ENCODE results near the gene CCDC63. TPM values are rescaled to one million over a fixed set of nuclear protein-coding genes. Genes with fewer than 3 reads are reported as not detected.

CCDC63 gene
- total RNA-seq, 2 experiments from 2014 or later: not detected

DNA sequence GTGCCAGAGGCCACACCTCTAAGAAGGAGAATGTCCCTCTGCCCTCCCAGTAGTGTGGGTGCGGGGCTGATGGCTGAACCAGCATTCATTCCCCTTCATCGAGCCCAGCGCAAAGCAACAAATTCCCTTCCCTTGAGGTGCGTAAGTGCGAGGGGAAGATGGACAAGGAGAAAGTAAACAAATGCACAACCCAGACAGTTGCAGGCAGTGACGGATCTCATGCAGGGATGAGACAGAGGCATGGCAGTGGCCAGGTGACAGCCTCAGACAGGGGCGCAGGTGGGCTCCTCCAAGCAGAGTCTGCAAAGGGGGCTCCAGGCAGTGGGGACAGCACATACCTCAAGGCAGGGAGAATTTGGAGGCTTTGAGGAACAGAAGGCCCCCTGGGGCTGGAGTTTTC, 75.9 kb downstream of the CCDC63 start:
- no peaks in the 10 kb centered on the region for H3K9me3 Mint-ChIP-seq
- H3K27ac Mint-ChIP-seq: no peak overlapping the region
- H3K27me3 Mint-ChIP-seq: peaks cover 7% of the 10 kb centered on the region
- DNase-seq: no peak
- no peaks in the 10 kb centered on the region for H3K4me1 Mint-ChIP-seq
- no peaks in the 10 kb centered on the region for H3K36me3 Mint-ChIP-seq (ENCODE audit: low read depth)
- no peak overlapping the region for H3K4me3 Mint-ChIP-seq
- CTCF ChIA-PET: no interaction called here
- POLR2A ChIA-PET: no interaction called here

DNA sequence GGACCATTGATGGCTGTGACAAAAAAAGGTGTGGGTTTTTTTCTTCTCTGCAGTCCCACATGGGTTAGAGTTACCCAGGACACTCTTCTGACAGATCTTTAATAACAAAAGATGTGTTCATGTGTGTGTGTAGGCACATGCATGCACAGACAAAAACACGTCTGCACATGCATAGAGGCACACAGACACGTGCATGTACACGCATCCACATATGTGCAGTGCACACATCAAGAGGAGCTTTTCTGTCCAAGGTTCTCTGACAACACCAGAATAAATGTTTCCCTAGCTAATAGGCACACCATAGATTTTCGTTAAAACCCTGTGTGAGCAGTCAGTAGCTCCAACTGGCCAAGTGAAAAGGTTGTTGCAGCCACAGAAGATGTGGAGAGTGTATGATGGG, 76.4 kb downstream of the CCDC63 start:
- Mint-ChIP-seq H3K27ac (no peak overlapping the region), H3K27me3 (peaks cover 7% of the 10 kb centered on the region), H3K4me3 (no peak overlapping the region), H3K4me1 (no peaks in the 10 kb centered on the region), H3K9me3 (no peaks in the 10 kb centered on the region), H3K36me3 (ENCODE audit: low read depth) (no peaks in the 10 kb centered on the region)
- no peak for DNase-seq
- POLR2A ChIA-PET: no interaction called here
- CTCF ChIA-PET: interaction anchor here (1.2 kb wide), 1 partner anchor 268 kb away, joined by 3 read pairs; no protein-coding TSS in a partner anchor

DNA sequence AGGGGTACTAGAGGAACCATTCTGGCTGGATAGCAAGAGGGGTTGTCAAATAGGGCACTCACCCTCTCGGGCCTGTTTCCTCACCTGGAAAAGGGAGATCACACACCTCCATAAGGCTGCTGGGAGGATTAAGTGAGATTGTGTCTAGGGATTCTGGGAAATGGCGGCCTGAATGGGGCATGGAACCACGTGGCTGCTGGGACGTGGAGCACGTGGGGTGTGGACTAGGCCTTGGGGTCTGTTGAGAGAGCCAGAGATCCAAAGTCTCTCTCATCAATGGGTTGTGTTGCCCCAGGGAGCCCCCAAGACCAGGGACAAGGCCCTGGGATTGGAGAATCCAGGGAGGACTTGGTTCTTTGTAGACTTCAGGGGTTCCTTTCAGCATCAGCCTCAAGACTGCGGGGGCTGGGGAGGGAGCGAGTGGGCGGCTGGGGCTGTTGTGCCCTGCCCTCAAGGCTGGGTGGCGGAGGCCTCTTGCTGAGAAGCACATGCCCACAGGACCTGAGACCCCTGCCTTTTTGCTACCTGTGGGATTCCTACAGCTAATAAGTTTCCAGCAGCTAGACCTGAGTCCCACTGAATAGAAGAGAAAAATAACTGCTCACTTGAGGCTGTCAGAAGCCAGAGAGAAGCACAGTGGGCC, 77.0 kb downstream of the CCDC63 start:
- ChIA-PET CTCF (interaction anchor here (1.2 kb wide), 1 partner anchor 267 kb away, joined by 3 read pairs; no protein-coding TSS in a partner anchor), POLR2A (no interaction called here)
- no peaks in the 10 kb centered on the region for H3K36me3 Mint-ChIP-seq (ENCODE audit: low read depth)

DNA sequence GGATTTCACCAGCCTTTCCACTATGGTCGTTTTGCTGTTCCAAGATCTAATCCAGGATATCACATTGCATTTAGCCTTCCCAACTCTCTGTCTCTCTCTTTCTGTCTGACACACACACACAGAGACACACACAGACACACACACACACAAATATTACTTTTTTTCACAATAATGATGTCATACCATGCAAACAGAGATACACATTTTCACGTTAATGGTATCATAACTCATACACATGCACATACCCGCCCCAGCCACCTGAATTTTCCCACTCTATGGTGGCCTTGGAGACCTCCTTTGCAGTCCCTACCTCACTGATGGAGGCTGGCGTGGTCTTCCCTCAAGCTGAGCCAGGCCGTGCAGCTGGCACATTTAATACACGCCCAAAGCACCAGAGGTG, 80.8 kb downstream of the CCDC63 start:
- Mint-ChIP-seq H3K27ac (no peak overlapping the region), H3K27me3 (peaks cover 7% of the 10 kb centered on the region), H3K4me3 (no peak overlapping the region), H3K36me3 (ENCODE audit: low read depth) (no peaks in the 10 kb centered on the region), H3K9me3 (no peaks in the 10 kb centered on the region), H3K4me1 (no peaks in the 10 kb centered on the region)
- CTCF ChIA-PET: no interaction called here
- no peak for DNase-seq
- POLR2A ChIA-PET: no interaction called here

More for the DNA sequence above, 77.0 kb downstream of the CCDC63 start:
- Mint-ChIP-seq H3K9me3 (no peaks in the 10 kb centered on the region), H3K4me3 (no peak overlapping the region), H3K4me1 (no peaks in the 10 kb centered on the region), H3K27me3 (peaks cover 7% of the 10 kb centered on the region), H3K27ac (no peak overlapping the region)
- no peak for DNase-seq

DNA sequence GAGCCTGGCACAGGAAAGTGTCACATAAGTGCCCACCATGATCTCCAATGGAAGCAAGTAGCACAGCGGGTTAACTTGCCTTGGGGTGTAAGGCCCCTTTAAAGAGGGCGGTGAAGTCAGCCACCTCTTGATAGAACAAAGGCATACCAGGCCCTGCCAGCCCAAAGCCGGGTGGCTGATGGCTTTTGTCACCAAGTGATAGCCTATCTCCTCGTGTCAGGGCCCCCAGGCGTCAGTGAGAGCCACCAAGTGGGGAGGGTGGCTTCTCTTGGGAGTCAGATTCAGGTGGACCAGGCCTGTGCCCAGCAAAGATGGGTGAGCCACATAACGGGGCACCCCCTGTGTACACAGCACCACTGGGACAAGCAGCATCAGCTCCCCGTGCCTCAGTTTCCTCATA, 81.9 kb downstream of the CCDC63 start:
- no peaks in the 10 kb centered on the region for H3K36me3 Mint-ChIP-seq (ENCODE audit: low read depth)
- H3K27me3 Mint-ChIP-seq: peaks cover 7% of the 10 kb centered on the region
- H3K4me1 Mint-ChIP-seq: no peaks in the 10 kb centered on the region
- no peak overlapping the region for H3K4me3 Mint-ChIP-seq
- CTCF ChIA-PET: no interaction called here
- H3K9me3 Mint-ChIP-seq: no peaks in the 10 kb centered on the region
- POLR2A ChIA-PET: no interaction called here
- H3K27ac Mint-ChIP-seq: no peak overlapping the region
- DNase-seq: no peak

DNA sequence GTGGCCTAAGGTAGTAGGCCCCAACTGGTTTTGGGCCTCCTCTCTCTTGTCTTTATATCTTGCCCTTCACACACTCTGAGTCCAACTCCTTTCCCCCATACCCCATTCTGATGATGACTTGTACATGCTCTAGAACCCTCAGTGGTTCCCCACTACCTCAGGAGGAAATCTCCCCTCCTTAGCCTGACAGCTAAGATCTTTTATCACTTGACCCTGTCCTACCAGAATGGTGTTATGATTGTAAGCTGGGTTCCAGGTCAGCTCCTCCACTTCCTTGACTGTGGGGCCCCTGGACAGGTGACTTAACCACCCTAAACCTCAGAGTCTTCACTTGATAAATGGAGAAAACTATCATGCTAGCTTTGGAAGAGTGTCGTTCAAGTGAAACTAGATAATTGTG, 83.0 kb downstream of the CCDC63 start:
- Mint-ChIP-seq H3K27ac (no peak overlapping the region), H3K4me3 (no peak overlapping the region), H3K9me3 (no peaks in the 10 kb centered on the region), H3K36me3 (ENCODE audit: low read depth) (no peaks in the 10 kb centered on the region), H3K4me1 (no peaks in the 10 kb centered on the region), H3K27me3 (peaks cover 7% of the 10 kb centered on the region)
- CTCF ChIA-PET: no interaction called here
- POLR2A ChIA-PET: no interaction called here
- no peak for DNase-seq

DNA sequence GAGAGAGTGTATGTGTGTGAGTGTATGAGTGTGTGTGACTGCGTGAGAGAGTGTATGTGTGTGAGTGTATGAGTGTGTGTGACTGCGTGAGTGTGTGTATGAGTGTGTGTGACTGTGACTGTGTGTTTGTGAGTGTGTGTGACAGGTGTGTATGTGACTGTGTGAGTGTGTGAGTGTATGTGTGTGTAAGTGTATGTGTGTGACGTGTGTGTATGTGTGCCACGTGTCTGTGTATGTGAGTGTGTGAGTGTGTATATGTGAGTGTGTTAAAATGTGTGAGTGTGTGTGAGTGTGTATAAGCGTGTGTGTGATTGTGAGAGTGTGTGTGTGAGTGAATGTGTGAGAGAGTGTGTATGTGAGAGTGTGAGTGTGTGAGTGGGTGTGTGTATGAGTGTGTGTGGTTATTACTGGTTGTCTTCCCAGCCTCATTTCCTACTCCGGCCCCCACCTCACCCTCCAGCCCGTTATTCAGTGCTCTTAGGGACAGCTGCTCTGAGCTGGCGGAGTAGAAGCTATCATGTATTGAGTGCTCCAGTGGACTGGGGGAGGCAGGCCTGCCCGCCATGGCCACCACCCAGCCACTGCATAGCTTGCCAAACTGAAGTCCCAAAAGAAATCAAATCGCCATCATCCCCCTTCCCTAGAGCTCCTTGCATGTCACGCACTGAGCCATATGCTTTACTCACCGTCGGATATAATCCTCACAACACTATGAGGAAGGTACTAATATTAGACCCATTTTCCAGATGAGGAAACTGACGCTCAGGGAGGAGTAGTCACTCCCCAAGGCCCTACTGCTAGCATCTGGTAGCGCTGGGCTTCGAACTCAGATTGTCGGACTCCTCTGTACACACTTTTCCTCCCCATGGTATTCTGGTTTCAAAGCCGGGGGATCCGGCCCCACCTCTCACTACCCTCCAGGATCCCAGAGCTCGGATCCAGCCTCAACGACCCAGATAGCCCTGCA, 83.8 kb downstream of the CCDC63 start:
- H3K9me3 Mint-ChIP-seq: no peaks in the 10 kb centered on the region
- CTCF ChIA-PET: no interaction called here
- no peak for DNase-seq
- H3K4me1 Mint-ChIP-seq: no peaks in the 10 kb centered on the region
- POLR2A ChIA-PET: no interaction called here
- H3K36me3 Mint-ChIP-seq (ENCODE audit: low read depth): no peaks in the 10 kb centered on the region
- H3K4me3 Mint-ChIP-seq: no peak overlapping the region
- peaks cover 9% of the 10 kb centered on the region for H3K27me3 Mint-ChIP-seq
- H3K27ac Mint-ChIP-seq: no peak overlapping the region

DNA sequence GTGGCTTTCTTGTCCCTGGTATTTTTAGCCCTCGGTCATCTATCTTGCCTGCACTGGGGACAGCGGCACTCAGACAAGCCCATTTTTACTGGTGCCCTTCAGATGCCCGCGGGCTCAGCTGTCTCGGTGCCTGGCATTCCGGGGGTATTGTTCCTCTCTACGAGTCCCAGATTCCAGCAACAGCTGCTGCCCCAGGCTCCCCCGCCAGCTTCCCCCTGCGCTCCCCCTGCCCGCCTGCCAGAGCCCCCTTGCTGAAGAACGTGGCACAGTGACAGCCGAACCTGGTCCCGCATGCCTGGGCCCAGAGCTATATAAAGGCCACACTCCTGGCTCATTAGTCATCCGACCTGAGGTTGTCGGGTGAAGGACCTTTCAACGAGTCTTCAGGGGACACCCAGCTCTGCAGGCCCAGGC, 84.5 kb downstream of the CCDC63 start:
- H3K4me1 Mint-ChIP-seq: no peaks in the 10 kb centered on the region
- H3K4me3 Mint-ChIP-seq: no peak overlapping the region
- POLR2A ChIA-PET: no interaction called here
- H3K36me3 Mint-ChIP-seq (ENCODE audit: low read depth): no peaks in the 10 kb centered on the region
- CTCF ChIA-PET: no interaction called here
- H3K9me3 Mint-ChIP-seq: no peaks in the 10 kb centered on the region
- peaks cover 3% of the 10 kb centered on the region for H3K27me3 Mint-ChIP-seq
- no peak for DNase-seq
- H3K27ac Mint-ChIP-seq: no peak overlapping the region

DNA sequence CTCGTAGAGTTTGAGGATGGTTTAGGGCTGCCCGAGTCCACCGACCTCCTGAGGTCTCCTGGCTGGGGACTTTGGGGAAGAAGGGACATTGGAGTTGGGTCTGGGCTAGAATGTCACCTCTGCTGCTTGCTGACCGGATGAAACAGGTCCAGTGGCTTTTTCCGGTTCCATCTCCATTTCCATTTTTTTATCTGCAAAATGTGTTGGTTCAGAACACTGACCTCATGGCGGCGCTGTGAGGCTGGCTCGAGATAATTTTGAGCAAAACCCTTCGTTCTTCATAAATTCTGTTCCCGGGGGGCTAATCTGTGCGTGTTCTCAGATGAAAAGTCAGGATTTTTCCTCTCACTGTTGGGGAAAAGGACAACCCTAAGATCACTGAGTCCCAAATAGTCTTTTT, 85.3 kb downstream of the CCDC63 start:
- Mint-ChIP-seq H3K9me3 (no peaks in the 10 kb centered on the region), H3K4me3 (no peak overlapping the region), H3K36me3 (ENCODE audit: low read depth) (no peaks in the 10 kb centered on the region), H3K4me1 (peaks cover 2% of the 10 kb centered on the region), H3K27me3 (peaks cover 6% of the 10 kb centered on the region), H3K27ac (no peak overlapping the region)
- DNase-seq: no peak
- ChIA-PET POLR2A (no interaction called here), CTCF (no interaction called here)

DNA sequence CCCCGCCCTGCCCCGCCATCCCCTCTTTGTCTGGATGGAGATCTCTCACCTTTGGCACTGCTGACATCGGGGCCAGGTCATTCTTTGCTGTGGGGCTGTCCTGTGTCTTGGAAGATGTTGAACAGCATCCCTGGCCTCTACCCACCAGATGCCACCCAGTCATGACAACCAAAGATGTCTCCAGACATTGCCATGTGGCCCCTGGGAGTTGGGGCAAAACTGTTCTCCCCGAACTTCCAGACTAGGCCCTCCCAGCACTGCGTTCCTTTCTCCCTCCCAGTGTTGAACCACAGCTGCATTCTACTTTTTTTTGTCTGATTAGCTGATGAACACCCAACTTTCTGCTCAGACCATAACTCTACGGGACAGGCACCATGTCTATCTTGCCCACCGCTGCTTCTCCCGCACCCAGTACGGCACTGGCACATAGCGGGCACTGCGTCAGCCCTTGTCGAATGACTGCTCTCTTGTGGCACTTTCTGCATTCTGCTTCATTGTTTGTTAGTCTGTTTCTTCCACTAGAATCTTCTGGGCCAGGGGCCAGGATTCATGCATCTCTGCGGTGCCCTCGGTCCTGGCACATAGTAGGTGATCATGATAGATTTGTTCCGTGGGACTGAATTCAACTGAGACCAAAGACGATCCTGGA, 86.7 kb downstream of the CCDC63 start:
- H3K27me3 Mint-ChIP-seq: peaks cover 11% of the 10 kb centered on the region
- no peak for DNase-seq
- no peak overlapping the region for H3K4me3 Mint-ChIP-seq
- no peaks in the 10 kb centered on the region for H3K36me3 Mint-ChIP-seq (ENCODE audit: low read depth)
- CTCF ChIA-PET: no interaction called here
- H3K27ac Mint-ChIP-seq: no peak overlapping the region
- peaks cover 6% of the 10 kb centered on the region for H3K4me1 Mint-ChIP-seq
- POLR2A ChIA-PET: no interaction called here
- H3K9me3 Mint-ChIP-seq: no peaks in the 10 kb centered on the region

DNA sequence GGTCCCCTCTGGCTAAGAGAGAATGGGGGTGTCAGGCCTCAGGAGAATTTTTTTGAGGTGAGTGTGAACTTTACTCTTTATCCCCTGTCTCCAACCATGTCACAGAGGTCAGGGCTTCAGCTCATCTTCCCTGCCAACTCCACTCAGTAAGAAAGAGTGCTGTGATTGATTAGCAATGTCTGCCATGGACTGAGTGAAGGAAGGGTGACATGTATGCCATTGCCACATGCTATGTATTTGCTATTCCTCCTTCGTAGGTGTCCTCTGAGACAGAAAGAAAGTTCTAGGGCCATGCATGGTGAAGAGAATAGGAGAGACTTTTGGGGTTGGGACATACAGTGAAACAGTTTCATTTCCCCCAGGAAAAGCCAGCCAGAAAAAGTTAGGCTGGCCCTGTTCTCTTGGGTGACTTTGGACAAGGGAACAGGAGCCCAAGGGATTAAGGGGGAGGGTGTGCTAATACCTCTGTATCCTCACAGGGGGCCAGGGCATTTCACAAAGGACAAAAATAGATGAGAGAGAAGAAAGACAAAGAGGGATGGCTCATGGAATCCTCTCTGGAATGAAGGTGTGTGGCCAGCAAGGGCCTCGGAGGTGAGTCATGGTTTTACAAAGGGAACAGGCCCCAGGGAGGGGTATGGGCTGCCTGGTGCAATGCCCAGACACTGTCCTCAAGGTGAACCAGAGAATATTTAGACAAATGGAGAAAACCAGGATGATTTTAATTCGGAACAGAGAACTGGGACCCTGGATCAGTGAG, 87.5 kb downstream of the CCDC63 start:
- Mint-ChIP-seq H3K27me3 (peaks cover 11% of the 10 kb centered on the region), H3K4me3 (no peak overlapping the region), H3K4me1 (peaks cover 6% of the 10 kb centered on the region), H3K36me3 (ENCODE audit: low read depth) (no peaks in the 10 kb centered on the region), H3K9me3 (no peaks in the 10 kb centered on the region), H3K27ac (no peak overlapping the region)
- ChIA-PET CTCF (no interaction called here), POLR2A (no interaction called here)
- DNase-seq: no peak

DNA sequence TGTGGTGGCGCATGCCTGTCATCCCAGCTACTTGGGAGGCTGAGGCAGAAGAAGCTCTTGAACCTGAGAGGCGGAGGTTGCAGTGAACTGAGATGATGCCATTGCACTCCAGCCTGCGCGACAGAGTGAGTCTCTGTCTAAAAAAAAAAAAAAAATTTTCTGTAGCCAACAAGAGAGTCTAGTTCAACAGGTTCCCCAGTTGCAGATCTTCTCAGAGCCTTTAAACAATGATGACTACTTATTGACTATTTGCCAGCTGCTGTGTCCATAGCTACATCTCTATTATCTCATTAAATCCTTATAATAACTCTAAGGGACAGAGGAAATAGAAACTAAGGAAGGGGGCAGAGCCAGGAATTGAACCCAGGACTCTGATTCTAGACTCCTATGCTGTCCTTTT, 88.8 kb downstream of the CCDC63 start:
- ChIA-PET CTCF (interaction anchor here (0.7 kb wide), 2 partner anchors 159 to 346 kb away, joined by 4 read pairs; no protein-coding TSS in a partner anchor), POLR2A (no interaction called here)
- Mint-ChIP-seq H3K4me1 (peaks cover 6% of the 10 kb centered on the region), H3K27ac (no peak overlapping the region), H3K4me3 (no peak overlapping the region), H3K36me3 (ENCODE audit: low read depth) (no peaks in the 10 kb centered on the region), H3K27me3 (peaks cover 11% of the 10 kb centered on the region), H3K9me3 (no peaks in the 10 kb centered on the region)
- no peak for DNase-seq
